DMS114 treated with DMSO at 0.1 percent for 48 hours (cell line): ENCODE results near the gene COQ8B.
"Not testable (repeated sequence)": the region's sequence is repeated elsewhere in the genome, so short reads cannot be mapped to it uniquely, and the experiment has no call there.

Source experiments
- DNase-seq: peaks from one replicate; lab custom pipeline; 2025; ENCODE audit not compliant: unreplicated experiment; lab: John Stamatoyannopoulos, UW

COQ8B gene

GRCh38 chr19:40716482-40717324 is at the start of gene COQ8B, which contains the start of gene ITPKC:
TSS of gene COQ8B (minus strand) at chr19:40716886. CDS start at chr19:40714632, 2,254 bp downstream.
TSS of gene ITPKC (plus strand) at chr19:40717112. CDS start at chr19:40717136, 24 bp downstream.
- peak; percentile 93 for DNase-seq

DNA sequence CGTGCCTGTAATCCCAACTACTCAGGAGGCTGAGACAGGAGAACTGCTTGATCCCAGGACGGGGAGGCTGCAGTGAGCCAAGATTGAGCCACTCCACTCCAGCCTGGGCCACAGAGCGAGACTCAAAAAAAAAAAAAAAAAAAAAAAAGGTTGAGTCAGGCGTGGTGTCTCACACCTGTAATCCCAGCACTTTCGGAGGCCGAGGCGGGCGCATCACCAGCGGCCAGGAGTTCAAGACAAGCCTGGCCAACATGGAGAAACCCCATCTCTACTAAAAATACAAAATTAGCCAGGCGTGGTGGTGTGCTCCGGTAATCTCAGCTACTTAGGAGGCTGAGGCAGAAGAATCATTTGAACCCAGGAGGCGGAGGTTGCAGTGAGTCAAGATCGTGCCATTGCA is 49.7 kb upstream of the COQ8B start:
- not testable (repeated sequence) for DNase-seq

DNA sequence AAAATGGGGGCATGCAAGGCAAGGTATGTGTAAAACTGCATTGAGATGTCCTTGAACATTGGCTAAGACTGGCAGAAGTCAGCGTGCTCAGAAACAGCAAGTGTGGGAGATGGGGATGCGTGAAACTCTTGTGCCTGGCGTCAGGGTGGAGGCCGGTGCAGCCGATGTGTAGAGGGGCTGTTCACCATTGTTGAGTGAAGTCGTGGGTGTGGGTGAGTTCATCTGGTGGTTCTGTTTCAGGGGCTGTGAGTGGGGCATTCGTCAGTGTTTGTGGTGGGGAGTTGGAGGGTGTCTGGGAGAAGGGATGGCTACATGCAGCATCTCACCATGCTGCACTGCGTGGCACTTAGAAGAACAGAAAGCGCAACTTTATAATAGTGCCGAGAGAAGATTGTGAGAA is 47.3 kb upstream of the COQ8B start:
- DNase-seq, result no peak

DNA sequence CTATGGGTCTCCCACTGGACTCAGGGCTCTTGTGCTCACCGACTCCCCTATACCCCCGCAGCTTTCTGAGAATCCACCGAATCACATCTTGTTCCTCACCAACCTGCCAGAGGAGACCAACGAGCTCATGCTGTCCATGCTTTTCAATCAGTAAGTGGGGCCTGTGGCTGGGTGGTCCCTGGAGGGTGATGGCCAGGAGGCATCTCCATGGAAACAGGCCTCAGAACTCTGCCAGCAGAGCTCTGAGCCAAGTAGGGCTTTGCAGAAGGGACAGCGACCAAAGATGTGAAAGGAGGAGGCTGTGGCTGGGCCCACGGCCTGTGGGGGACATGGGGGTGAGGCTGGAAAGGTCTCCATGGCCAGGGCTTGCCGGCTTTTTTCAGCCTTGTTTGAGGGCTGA is 46.8 kb upstream of the COQ8B start:
- DNase-seq, result no peak

DNA sequence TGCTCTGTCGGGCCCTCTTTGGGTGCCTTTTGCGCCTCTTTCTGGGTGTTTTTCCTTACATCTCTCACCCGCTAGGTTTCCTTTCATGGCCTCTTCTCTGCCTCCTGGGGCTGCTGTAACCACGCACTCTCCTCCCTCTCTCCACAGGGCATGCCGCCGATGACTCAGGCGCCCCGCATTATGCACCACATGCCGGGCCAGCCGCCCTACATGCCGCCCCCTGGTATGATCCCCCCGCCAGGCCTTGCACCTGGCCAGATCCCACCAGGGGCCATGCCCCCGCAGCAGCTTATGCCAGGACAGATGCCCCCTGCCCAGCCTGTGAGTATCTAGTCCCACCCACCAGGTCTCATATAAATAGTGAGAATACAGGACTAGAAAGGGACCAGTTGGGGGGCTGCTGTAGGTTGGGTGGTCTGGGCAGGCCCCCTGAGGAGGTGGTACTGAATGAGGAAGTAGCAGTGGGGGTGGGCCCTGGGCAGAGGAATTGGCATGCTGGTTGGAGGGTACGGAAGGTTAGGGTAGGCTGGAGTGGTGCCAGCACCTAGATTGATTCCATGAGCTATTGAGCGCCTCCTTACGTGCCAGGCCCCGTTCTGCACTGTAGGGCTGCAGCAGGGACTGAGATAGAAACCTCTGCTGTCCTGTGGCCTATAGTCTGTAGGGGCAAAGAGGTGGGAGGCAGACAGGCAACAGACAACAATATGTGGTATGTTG is 46.2 kb upstream of the COQ8B start:
- DNase-seq, result no peak

- no peak for DNase-seq
These were observed 42.7 kb upstream of the COQ8B start for GRCh38 chr19:40759352-40759751.

GRCh38 chr19:40758491-40758890 is 41.8 kb upstream of the COQ8B start:
- DNase-seq, result no peak

DNA sequence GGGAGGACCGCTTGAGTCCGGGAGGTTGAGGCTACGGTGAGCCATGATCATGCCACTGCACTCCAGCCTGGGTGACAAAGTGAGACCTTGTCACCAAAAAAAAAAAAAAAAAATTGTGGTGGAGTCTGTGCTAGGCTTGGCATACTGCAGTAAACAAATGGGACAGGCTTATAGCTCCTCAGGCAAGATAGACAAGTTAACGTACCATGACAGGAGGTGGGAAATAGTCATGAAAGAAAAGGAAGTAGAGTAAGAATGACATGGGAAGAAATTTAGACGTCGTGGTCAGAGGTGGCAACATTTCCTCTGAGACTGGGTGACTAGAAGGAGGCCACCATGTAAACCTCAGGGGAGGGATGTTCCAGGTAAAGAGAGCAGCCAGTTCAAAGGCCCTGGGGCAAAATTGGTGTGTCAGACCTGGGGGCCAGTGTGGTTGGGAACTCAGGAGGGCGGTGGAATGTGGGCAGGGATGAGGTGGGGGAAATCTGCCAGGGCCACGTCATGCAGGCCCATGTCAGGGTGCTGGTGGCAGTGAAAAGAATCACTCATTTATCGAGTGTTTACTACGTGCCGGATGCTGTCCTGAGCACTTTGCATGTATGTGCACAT is 39.9 kb upstream of the COQ8B start:
- DNase-seq, result no peak

DNA sequence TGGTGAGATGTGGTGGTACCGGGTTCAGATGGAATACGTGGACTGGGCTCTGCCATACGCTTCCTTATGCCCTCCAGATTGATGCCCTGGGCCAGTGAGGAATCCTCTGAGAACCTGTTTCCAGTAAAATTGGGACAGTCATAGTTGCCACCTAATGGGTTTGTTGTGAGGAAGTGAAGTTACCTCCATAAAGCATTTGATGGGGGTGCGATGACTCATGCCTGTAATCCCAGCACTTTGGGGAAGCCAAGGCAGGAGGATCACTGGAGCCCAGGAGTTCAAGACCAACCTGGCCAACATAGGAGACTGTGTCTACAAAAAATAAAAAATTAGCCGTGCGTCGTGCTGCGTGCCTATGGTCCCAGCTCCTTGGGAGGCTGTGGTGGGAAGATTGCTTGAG is 39.1 kb upstream of the COQ8B start:
- DNase-seq, result no peak

DNA sequence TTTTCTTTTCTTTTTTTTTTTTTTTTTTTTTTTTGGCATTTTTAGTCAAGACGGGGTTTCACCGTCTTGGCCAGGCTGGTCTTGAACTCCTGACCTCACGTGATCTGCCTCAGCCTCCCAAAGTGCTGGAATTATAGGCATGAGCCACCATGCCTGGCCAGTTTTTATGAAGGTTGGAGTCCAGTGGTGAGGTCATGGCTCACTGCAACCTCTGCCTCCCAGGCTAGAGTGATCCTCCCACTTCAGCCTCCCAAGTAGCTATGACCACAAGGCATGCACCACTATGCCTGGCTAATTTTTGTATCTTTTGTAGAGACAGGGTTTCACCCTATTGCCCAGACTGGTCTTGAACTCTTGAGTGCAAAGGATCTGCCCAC is 38.5 kb upstream of the COQ8B start:
- DNase-seq, result no peak

DNA sequence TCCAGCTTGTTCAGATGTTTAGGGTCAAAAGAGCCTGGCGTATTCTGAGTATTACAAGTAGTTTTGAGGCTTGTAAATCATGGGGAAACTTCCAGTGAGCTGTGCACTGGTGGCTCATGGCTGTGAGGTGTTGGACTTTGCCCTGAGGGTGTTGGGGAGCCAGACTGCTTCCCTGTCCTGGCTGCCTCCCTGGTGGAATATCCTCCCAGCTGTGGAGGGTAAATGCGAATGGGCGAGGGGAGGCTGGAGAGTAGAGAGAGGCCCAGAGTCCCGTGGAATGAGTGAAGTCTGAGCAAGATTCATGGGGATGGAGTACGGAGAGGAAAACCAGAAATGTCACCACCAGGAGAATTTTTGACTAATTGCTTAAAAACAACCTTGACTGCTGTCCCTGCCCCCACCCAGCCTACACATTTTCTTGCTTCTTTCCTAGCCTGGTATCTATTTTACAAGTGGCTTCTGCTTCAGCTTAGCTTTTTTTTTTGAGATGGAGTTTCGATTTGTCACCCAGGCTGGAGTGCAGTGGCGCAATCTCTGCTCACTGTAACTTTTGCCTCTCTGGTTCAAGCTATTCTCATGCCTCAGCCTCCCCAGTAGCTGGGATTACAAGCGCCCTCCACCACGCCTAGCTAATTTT is 38.0 kb upstream of the COQ8B start:
- DNase-seq, result no peak

DNA sequence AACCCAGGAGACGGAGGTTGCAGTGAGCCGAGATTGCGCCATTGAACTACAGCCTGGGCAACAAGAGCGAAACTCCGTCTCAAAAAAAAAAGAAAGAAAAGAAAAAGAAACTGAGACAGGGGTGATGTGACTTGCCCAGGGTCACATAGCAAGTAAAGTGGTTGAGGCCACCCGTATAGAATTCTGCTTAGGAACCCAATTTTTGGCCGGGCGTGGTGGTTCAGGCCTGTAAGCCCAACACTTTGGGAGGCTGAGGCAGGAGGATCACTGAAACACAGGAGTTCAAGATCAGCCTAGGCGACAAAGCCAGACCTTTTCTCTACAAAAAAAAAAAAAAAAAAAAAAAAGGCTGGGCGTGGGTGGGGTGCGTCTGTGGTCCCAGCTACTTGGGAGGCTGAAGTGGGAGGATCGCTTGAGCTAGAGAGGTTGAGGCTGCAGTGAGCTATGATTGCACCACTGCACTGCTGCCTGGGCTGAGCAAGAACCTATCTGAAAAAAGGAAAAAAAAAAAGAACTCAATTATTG is 35.6 kb upstream of the COQ8B start:
- no peak for DNase-seq

DNA sequence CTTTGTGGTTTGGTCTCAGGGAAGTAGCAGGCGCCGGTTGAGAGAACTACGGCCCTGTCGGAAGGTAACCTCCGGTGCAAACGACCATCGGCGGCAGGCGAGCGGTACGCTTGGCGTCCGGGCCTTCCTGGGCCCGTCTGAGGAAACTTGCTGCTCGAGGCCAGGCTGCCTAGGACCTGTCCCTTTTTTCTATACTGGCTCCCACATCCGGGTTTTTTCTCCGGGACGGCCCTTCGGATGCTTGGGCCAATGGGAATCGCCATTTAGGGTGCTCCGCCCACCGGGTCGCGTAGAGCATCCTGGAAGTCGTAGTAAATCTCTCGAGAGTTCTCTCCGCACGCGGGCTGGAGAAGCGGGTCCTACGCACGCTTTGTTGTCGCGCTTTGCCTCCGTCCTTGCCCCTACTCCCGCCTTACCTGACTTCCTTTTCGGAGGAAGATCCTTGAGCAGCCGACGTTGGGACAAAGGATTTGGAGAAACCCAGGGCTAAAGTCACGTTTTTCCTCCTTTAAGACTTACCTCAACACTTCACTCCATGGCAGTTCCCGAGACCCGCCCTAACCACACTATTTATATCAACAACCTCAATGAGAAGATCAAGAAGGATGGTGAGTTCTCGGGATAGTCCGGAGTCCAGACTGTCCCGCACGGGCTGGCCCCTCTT is 34.3 kb upstream of the COQ8B start, which contains the start of gene SNRPA:
Gene SNRPA, plus strand, starts transcription at position 330 of the 664 bp plus-strand sequence. Its CDS starts 206 bp downstream, at position 536.
- peak; percentile 97 for DNase-seq

DNA sequence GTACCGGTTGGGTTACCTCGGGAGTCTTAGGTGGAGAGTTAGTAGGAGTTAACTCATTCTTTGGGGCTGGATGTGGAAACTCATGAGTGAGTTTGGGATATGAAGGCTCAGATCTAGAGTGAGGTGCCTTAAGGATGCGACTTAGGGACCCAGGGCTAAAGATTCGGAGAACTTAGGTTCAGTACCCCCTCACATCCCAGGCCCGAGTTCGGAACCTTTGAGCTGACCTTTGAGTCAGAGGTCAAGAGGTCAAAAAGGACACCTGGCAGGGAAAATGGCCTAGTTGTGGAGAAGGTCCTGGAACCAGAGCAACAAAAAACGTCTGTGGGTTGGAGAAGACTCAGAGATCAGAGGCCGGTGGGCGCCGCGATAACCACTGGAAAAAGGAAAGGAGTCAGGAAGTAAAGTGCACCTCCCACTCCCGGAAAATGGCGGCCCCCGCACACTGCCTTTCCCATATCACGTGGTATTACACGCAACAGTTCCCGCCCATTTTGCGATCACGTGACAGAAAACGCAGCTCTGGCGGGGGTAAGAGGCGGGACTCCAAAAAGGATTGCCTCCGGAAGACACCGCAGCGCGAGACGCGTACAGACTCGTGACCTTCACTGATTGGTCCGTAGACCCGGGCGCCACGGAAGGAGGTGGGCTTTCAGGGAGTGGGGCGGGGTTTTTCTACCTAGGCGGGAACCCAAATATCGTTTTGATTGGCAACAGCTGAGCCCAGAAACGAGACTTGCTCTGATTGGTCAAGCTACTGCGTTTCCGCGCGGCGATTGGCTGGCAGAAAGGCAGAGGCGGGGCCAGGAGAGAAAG is 33.6 kb upstream of the COQ8B start, which contains the start of gene ACTMAP:
Gene ACTMAP, minus strand, starts transcription at position 420 of the 816 bp plus-strand sequence. CDS start 674 bp downstream, outside the sequence.
- DNase-seq, result peak; percentile 99

- DNase-seq, result no peak
These were observed 30.9 kb upstream of the COQ8B start for GRCh38 chr19:40747536-40747935.

DNA sequence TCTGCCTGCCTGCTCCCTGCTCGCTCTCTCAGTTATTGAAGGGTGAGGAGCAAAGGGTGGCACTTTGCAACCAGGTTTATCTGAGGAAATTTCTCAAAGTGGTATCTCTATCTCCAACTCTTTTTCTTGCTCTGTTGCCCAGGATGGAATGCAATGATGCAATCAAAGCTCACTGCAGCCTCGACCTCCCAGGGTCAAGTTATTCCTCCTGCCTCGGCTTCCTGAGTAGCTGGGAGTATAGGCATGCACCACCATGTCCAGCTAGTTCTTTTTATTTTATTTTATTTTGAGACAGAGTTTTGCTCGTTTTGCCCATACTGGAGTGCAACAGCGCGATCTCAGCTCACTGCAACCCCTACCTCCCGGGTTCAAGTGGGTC is 28.7 kb upstream of the COQ8B start:
- no peak for DNase-seq

GRCh38 chr19:40744554-40745401 is 28.1 kb upstream of the COQ8B start:
- DNase-seq, result no peak

GRCh38 chr19:40743926-40744325 is 27.2 kb upstream of the COQ8B start:
- DNase-seq, result no peak

GRCh38 chr19:40742886-40743285 is 26.2 kb upstream of the COQ8B start:
- DNase-seq, result no peak
